WERI-Rb-1 (cell line): Measurements from ENCODE around the gene EIF4E.
"Not testable (repeated sequence)": the region's sequence is repeated elsewhere in the genome, so short reads cannot be mapped to it uniquely, and the experiment has no call there.

Experiments
- DNase-seq: peaks from one replicate; pipeline ENCODE4 v3.0.0-alpha.2; 2020
- H3K27ac ChIP-seq: fragments of 250-450 bp; sonication (Bioruptor Pico); 2 replicates; pipeline ENCODE4 v1.5.1; 2020; ENCODE audit warnings: mild to moderate bottlenecking, moderate library complexity
- H3K27me3 ChIP-seq: fragments of 250-450 bp; sonication (Bioruptor Pico); 2 replicates; pipeline ENCODE4 v1.5.1; 2021; ENCODE audit warnings: mild to moderate bottlenecking, low read depth, moderate library complexity; ENCODE audit not compliant: insufficient read depth, severe bottlenecking
- H3K36me3 ChIP-seq: fragments of 250-450 bp; sonication (Bioruptor Pico); 2 replicates; pipeline ENCODE4 v1.5.1; 2020; ENCODE audit warnings: mild to moderate bottlenecking, moderate library complexity
- H3K4me3 ChIP-seq: 2 replicates; pipeline ENCODE4 v1.5.1; 2011; ENCODE audit warnings: low read depth, mild to moderate bottlenecking, control low read depth, low read length
- H3K9me3 ChIP-seq: fragments of 250-450 bp; sonication (Bioruptor Pico); 2 replicates; pipeline ENCODE4 v1.5.1; 2021; ENCODE audit warnings: mild to moderate bottlenecking, moderate library complexity; ENCODE audit not compliant: severe bottlenecking
- CTCF ChIP-seq: IDR thresholded peaks from 2 replicates; pipeline ENCODE4 v1.5.1; 2011; ENCODE audit warnings: low read depth, mild to moderate bottlenecking, control low read depth, inconsistent platforms, low read length

Gene EIF4E

GRCh38 chr4:98929341-98930267, 671 bp upstream of the EIF4E start:
- Histone ChIP-seq H3K27ac (peak overlapping the region; percentile 99), H3K9me3 (peaks cover 4% of the 10 kb centered on the region), H3K36me3 (peaks cover 35% of the 10 kb centered on the region), H3K27me3 (no peaks in the 10 kb centered on the region), H3K4me3 (peak overlapping the region; percentile 97)
- no peak for TF ChIP-seq CTCF
- DNase-seq = peak; percentile 78

GRCh38 chr4:98928131-98928504, 815 bp downstream of the EIF4E start:
- Histone ChIP-seq H3K4me3 (peak overlapping the region; percentile 97), H3K27ac (peak overlapping the region; percentile 99), H3K27me3 (no peaks in the 10 kb centered on the region), H3K36me3 (peaks cover 46% of the 10 kb centered on the region), H3K9me3 (peaks cover 4% of the 10 kb centered on the region)
- no peak for TF ChIP-seq CTCF
- peak; percentile 90 for DNase-seq

- H3K27me3 ChIP-seq, H3K27ac ChIP-seq, DNase-seq, H3K9me3 ChIP-seq, H3K4me3 ChIP-seq: not testable (repeated sequence)
- H3K36me3 ChIP-seq = peaks cover 55% of the 10 kb centered on the region
Observed at GRCh38 chr4:98926257-98926656, 2.7 kb downstream of the EIF4E start.

- no peaks in the 10 kb centered on the region for H3K27me3 ChIP-seq
- no peak overlapping the region for H3K27ac ChIP-seq
- no peak for TF ChIP-seq CTCF
- H3K36me3 ChIP-seq = peaks cover 65% of the 10 kb centered on the region
- DNase-seq = no peak
- no peak overlapping the region for H3K4me3 ChIP-seq
- no peaks in the 10 kb centered on the region for H3K9me3 ChIP-seq
Observed at GRCh38 chr4:98921292-98921691, 7.6 kb downstream of the EIF4E start.

- Histone ChIP-seq H3K27me3 (no peaks in the 10 kb centered on the region), H3K4me3 (no peak overlapping the region), H3K36me3 (peaks cover 59% of the 10 kb centered on the region), H3K27ac (no peak overlapping the region), H3K9me3 (no peaks in the 10 kb centered on the region)
- no peak for DNase-seq
- TF ChIP-seq CTCF = no peak
Observed at GRCh38 chr4:98919996-98920395, 8.9 kb downstream of the EIF4E start.

GRCh38 chr4:98910728-98911127, 18.2 kb downstream of the EIF4E start:
- not testable (repeated sequence) for DNase-seq, H3K4me3 ChIP-seq, H3K27me3 ChIP-seq, H3K9me3 ChIP-seq, H3K27ac ChIP-seq
- H3K36me3 ChIP-seq = peaks cover 50% of the 10 kb centered on the region
